HepG2 (cell line): ENCODE measurements around the gene HYAL2. TPM values are rescaled to one million over a fixed set of nuclear protein-coding genes. Genes with fewer than 3 reads are reported as not detected.

Experiments used
- ARNTL ChIP-seq: sonication (generic); formaldehyde crosslinking; IDR thresholded peaks from 2 replicates; pipeline ENCODE4 v1.4.0; 2020; ENCODE audit warnings: mild to moderate bottlenecking, missing genetic modification reagents
- CBX1 ChIP-seq: IDR thresholded peaks from one replicate; pipeline ENCODE4 v1.6.1; 2016; ENCODE audit warnings: antibody characterized with exemption, low read depth
- CBX5 ChIP-seq: sonication (generic); formaldehyde crosslinking; IDR thresholded peaks from 2 replicates; pipeline ENCODE4 v1.4.0; 2020; ENCODE audit warnings: missing genetic modification reagents, borderline replicate concordance
- ERF ChIP-seq: IDR thresholded peaks from 2 replicates; pipeline ENCODE4 v1.6.1; 2018; ENCODE audit warnings: missing biosample characterization, missing genetic modification reagents
- FOSL1 ChIP-seq: sonication (generic); formaldehyde crosslinking; IDR thresholded peaks from 2 replicates; pipeline ENCODE4 v1.9.0; 2021; ENCODE audit warnings: missing genetic modification reagents, borderline replicate concordance
- KAT8 ChIP-seq: IDR thresholded peaks from 2 replicates; pipeline ENCODE4 v1.6.1; 2016; ENCODE audit warnings: missing genetic modification reagents, missing compliant biosample characterization
- MXD1 ChIP-seq: sonication (generic); formaldehyde crosslinking; IDR thresholded peaks from 2 replicates; pipeline ENCODE4 v1.4.0; 2020; ENCODE audit warnings: mild to moderate bottlenecking, missing genetic modification reagents
- NFYB ChIP-seq: sonication (generic); formaldehyde crosslinking; IDR thresholded peaks from 2 replicates; pipeline ENCODE4 v1.4.0; 2020; ENCODE audit warnings: missing genetic modification reagents
- RAD21 ChIP-seq: fragments of 450-650 bp; formaldehyde crosslinking; IDR thresholded peaks from 2 replicates; pipeline ENCODE4 v1.5.0; 2020; ENCODE audit warnings: mild to moderate bottlenecking
- RNF2 ChIP-seq: fragments of 450-650 bp; conservative IDR thresholded peaks from 2 replicates; pipeline ENCODE4 v1.6.1; 2016; ENCODE audit warnings: low read depth
- SP4 ChIP-seq: sonication (generic); formaldehyde crosslinking; IDR thresholded peaks from 2 replicates; pipeline ENCODE4 v1.8.1; 2023; ENCODE audit warnings: mild to moderate bottlenecking, missing genetic modification reagents
- XBP1 ChIP-seq: sonication (generic); formaldehyde crosslinking; IDR thresholded peaks from 2 replicates; pipeline ENCODE4 v1.5.0; 2020; ENCODE audit warnings: missing genetic modification reagents
- ZEB1 ChIP-seq: IDR thresholded peaks from 2 replicates; pipeline ENCODE4 v1.6.1; 2012; ENCODE audit warnings: mild to moderate bottlenecking, low read depth, inconsistent platforms; ENCODE audit not compliant: insufficient replicate concordance
- ZNF225 ChIP-seq: sonication (generic); formaldehyde crosslinking; IDR thresholded peaks from 2 replicates; pipeline ENCODE4 v1.4.0; 2020; ENCODE audit warnings: mild to moderate bottlenecking, missing genetic modification reagents
- ZNF326 ChIP-seq: sonication (generic); formaldehyde crosslinking; IDR thresholded peaks from 2 replicates; pipeline ENCODE4 v1.4.0; 2020; ENCODE audit warnings: missing genetic modification reagents, borderline replicate concordance
- ZNF83 ChIP-seq: sonication (generic); formaldehyde crosslinking; IDR thresholded peaks from 2 replicates; pipeline ENCODE4 v1.4.0; 2020; ENCODE audit warnings: missing genetic modification reagents, mild to moderate bottlenecking, borderline replicate concordance
- ZZZ3 ChIP-seq: sonication (generic); formaldehyde crosslinking; IDR thresholded peaks from 2 replicates; pipeline ENCODE4 v1.4.0; 2020; ENCODE audit warnings: missing genetic modification reagents, mild to moderate bottlenecking, borderline replicate concordance
- polyA plus RNA-seq, 8 experiments: library from polyadenylated mRNA; depleted of rRNA in 3 of 8; stranded (reverse) in 7 of 8; unstranded in 1 of 8; fragments of >200 nt; fragmentation: Illumina TruSeq in 4 of 8; extraction: Trizol in 4 of 8; gene quantifications; 2 replicates each; pipeline versions ENCODE4 v1.2.1 to v1.2.3, GENCODE V29; 2011 to 2016; ENCODE audit warnings: low read depth in 4 of 8, missing spikeins in 1 of 8, mixed read lengths in 1 of 8; ENCODE audit not compliant: insufficient read depth in 1 of 8
- total RNA-seq, 5 experiments: library from RNA; depleted of rRNA; stranded (reverse); fragments of >200 nt; fragmentation: Illumina TruSeq; extraction: Trizol; gene quantifications; 2 replicates each; pipeline ENCODE4 v1.2.3, GENCODE V29; 2016; ENCODE audit warnings: low read depth in 1 of 5
- TF ChIP-seq, protein P1 (sequence below): sonication (generic); formaldehyde crosslinking; IDR thresholded peaks from 2 replicates; pipeline ENCODE4 v1.8.0; 2022; ENCODE audit warnings: missing genetic modification reagents, low read depth, mild to moderate bottlenecking, borderline replicate concordance
- TF ChIP-seq, protein P2 (sequence below): sonication (generic); formaldehyde crosslinking; IDR thresholded peaks from 2 replicates; pipeline ENCODE4 v1.5.1; 2020; ENCODE audit warnings: mild to moderate bottlenecking, missing genetic modification reagents
- TF ChIP-seq, protein P3 (sequence below): IDR thresholded peaks from 2 replicates; pipeline ENCODE4 v1.6.1; 2016; ENCODE audit warnings: low read depth, missing genetic modification reagents, missing compliant biosample characterization

HYAL2 gene
- total and polyA plus RNA-seq, 2 of the 13 experiments (the other 11 are each of a cell fraction or from before 2014, with no cell fraction given), result 76.2 to 102 TPM

- peak; percentile 32; the same call in 1 of the 2 replicates for TF ChIP-seq KAT8
- TF ChIP-seq MXD1 (CRISPR knock-in tag), result peak; percentile 26; the same call in 1 of the 2 replicates
- peak; percentile 39; the same call in 1 of the 2 replicates for TF ChIP-seq ZNF326
- TF ChIP-seq FOSL1 (CRISPR knock-in tag), result no peak
- no peak for TF ChIP-seq ZNF225 (CRISPR knock-in tag)
- peak; percentile 49; the same call in 1 of the 2 replicates for TF ChIP-seq CBX5
- TF ChIP-seq ZNF83 (CRISPR knock-in tag), result 0 out of 2 replicates have a peak, but pooled peaks have one; percentile 38
- TF ChIP-seq NFYB (CRISPR knock-in tag), result peak; percentile 54
- TF ChIP-seq, protein P1, sequence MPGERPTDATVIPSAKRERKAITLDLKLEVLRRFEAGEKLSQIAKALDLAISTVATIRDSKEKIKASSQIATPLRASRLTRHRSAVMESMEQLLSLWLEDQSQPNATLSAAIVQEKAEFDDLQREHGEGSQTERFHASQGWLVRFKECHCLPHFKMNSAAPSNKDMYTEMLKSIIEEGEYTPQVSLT (CRISPR knock-in tag), result 0 out of 2 replicates have a peak, but pooled peaks have one; percentile 32
- TF ChIP-seq ARNTL (CRISPR knock-in tag), result no peak
- TF ChIP-seq XBP1 (CRISPR knock-in tag), result no peak
- TF ChIP-seq CBX1, result peak; percentile 58
- TF ChIP-seq, protein P2, sequence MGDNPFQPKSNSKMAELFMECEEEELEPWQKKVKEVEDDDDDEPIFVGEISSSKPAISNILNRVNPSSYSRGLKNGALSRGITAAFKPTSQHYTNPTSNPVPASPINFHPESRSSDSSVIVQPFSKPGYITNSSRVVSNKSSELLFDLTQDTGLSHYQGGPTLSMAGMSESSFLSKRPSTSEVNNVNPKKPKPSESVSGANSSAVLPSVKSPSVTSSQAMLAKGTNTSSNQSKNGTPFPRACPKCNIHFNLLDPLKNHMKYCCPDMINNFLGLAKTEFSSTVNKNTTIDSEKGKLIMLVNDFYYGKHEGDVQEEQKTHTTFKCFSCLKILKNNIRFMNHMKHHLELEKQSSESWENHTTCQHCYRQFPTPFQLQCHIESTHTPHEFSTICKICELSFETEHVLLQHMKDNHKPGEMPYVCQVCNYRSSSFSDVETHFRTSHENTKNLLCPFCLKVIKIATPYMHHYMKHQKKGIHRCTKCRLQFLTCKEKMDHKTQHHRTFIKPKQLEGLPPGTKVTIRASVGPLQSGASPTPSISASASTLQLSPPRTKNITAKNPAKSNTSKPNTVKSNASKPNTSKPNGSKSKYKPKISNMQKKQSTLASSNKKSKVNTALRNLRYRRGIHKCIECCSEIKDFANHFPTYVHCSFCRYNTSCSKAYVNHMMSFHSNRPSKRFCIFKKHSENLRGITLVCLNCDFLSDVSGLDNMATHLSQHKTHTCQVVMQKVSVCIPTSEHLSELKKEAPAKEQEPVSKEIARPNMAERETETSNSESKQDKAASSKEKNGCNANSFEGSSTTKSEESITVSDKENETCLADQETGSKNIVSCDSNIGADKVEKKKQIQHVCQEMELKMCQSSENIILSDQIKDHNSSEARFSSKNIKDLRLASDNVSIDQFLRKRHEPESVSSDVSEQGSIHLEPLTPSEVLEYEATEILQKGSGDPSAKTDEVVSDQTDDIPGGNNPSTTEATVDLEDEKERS, result no peak
- TF ChIP-seq ZZZ3 (CRISPR knock-in tag), result no peak
- peak; percentile 72 for TF ChIP-seq ZEB1
- TF ChIP-seq, protein P3, sequence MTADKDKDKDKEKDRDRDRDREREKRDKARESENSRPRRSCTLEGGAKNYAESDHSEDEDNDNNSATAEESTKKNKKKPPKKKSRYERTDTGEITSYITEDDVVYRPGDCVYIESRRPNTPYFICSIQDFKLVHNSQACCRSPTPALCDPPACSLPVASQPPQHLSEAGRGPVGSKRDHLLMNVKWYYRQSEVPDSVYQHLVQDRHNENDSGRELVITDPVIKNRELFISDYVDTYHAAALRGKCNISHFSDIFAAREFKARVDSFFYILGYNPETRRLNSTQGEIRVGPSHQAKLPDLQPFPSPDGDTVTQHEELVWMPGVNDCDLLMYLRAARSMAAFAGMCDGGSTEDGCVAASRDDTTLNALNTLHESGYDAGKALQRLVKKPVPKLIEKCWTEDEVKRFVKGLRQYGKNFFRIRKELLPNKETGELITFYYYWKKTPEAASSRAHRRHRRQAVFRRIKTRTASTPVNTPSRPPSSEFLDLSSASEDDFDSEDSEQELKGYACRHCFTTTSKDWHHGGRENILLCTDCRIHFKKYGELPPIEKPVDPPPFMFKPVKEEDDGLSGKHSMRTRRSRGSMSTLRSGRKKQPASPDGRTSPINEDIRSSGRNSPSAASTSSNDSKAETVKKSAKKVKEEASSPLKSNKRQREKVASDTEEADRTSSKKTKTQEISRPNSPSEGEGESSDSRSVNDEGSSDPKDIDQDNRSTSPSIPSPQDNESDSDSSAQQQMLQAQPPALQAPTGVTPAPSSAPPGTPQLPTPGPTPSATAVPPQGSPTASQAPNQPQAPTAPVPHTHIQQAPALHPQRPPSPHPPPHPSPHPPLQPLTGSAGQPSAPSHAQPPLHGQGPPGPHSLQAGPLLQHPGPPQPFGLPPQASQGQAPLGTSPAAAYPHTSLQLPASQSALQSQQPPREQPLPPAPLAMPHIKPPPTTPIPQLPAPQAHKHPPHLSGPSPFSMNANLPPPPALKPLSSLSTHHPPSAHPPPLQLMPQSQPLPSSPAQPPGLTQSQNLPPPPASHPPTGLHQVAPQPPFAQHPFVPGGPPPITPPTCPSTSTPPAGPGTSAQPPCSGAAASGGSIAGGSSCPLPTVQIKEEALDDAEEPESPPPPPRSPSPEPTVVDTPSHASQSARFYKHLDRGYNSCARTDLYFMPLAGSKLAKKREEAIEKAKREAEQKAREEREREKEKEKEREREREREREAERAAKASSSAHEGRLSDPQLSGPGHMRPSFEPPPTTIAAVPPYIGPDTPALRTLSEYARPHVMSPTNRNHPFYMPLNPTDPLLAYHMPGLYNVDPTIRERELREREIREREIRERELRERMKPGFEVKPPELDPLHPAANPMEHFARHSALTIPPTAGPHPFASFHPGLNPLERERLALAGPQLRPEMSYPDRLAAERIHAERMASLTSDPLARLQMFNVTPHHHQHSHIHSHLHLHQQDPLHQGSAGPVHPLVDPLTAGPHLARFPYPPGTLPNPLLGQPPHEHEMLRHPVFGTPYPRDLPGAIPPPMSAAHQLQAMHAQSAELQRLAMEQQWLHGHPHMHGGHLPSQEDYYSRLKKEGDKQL, result no peak; the same call in 1 of the 2 replicates
- 0 out of 2 replicates have a peak, but pooled peaks have one; percentile 34 for TF ChIP-seq RNF2
- TF ChIP-seq RAD21 (CRISPR knock-in tag), result peak; percentile 67; the same call in 1 of the 2 replicates
- TF ChIP-seq ERF (CRISPR knock-in tag), result peak; percentile 77; the same call in 1 of the 2 replicates
- TF ChIP-seq SP4 (CRISPR knock-in tag), result peak; percentile 77
Measured at GRCh38 chr3:50298836-50299637, 23.5 kb downstream of the HYAL2 start, which contains the start of the genes HYAL3 and NAA80 (continued).
